ENCODE measurements around the gene FERMT2.

Gene FERMT2

GRCh38 chr14:52860209-52860608, 90.6 kb downstream of the FERMT2 start:
- no peak for DNase-seq

- DNase-seq, result no peak
These were observed 94.7 kb downstream of the FERMT2 start for GRCh38 chr14:52856139-52856538.

GRCh38 chr14:52853522-52853854, 97.4 kb downstream of the FERMT2 start:
- DNase-seq, result no peak

- no peak for DNase-seq
These were observed 97.9 kb downstream of the FERMT2 start for GRCh38 chr14:52852810-52853521.

- DNase-seq, result no peak
These were observed 100.4 kb downstream of the FERMT2 start for GRCh38 chr14:52850451-52850909.

- DNase-seq, result no peak
These were observed 102.2 kb downstream of the FERMT2 start for GRCh38 chr14:52848626-52849025.

GRCh38 chr14:52846591-52846990, 104.3 kb downstream of the FERMT2 start:
- DNase-seq, result no peak

GRCh38 chr14:52845081-52845480, 105.8 kb downstream of the FERMT2 start:
- DNase-seq, result no peak

- no peak for DNase-seq
These were observed 106.4 kb downstream of the FERMT2 start for GRCh38 chr14:52844262-52845060.

GRCh38 chr14:52840877-52841276, 110.0 kb downstream of the FERMT2 start:
- DNase-seq, result no peak

GRCh38 chr14:52837451-52837850, 113.4 kb downstream of the FERMT2 start:
- DNase-seq, result no peak

- DNase-seq, result no peak
These were observed 114.8 kb downstream of the FERMT2 start for GRCh38 chr14:52836063-52836462.

GRCh38 chr14:52835122-52835903, 115.5 kb downstream of the FERMT2 start:
- DNase-seq, result no peak

- no peak for DNase-seq
These were observed 116.4 kb downstream of the FERMT2 start for GRCh38 chr14:52834440-52834842.

GRCh38 chr14:52833891-52834290, 117.0 kb downstream of the FERMT2 start:
- DNase-seq, result no peak

GRCh38 chr14:52829527-52830185, 121.2 kb downstream of the FERMT2 start:
- no peak for DNase-seq

GRCh38 chr14:52827426-52827825, 123.4 kb downstream of the FERMT2 start:
- no peak for DNase-seq

GRCh38 chr14:52825085-52825484, 125.8 kb downstream of the FERMT2 start:
- no peak for DNase-seq

- DNase-seq, result no peak
These were observed 126.4 kb downstream of the FERMT2 start for GRCh38 chr14:52824462-52824861.

GRCh38 chr14:52821805-52822250, 129.0 kb downstream of the FERMT2 start:
- DNase-seq, result no peak

GRCh38 chr14:52808101-52808500, 142.7 kb downstream of the FERMT2 start:
- no peak for DNase-seq

Data from activated effector memory CD4-positive, alpha-beta T cell treated with Interleukin-2 at 50 U/mL for 16 hours (primary cell).